Neural cell (in vitro differentiated cells): ENCODE results near the gene CBLN2. TPM values are rescaled to one million over a fixed set of nuclear protein-coding genes. Genes with fewer than 3 reads are reported as not detected.

Experiments
- H2AFZ ChIP-seq: fragments of 200-600, 300-800 bp; sonication (generic), shearing (Covaris generic); 2 replicates; pipeline ENCODE4 v1.6.0; 2014; ENCODE audit warnings: low read depth, mild to moderate bottlenecking, antibody characterized with exemption, low read length, moderate library complexity
- H3F3A ChIP-seq: fragments of 200-600 bp; shearing (Covaris generic); 2 replicates; pipeline ENCODE4 v1.6.1; 2016; ENCODE audit warnings: mild to moderate bottlenecking, moderate library complexity, mixed read lengths, antibody characterized with exemption, low read length; ENCODE audit not compliant: insufficient read depth, poor library complexity, severe bottlenecking
- H3K27ac ChIP-seq: fragments of 200-600, 300-800 bp; sonication (generic), shearing (Covaris generic); 2 replicates; pipeline ENCODE4 v1.5.1; 2014; ENCODE audit warnings: mild to moderate bottlenecking, low read length, moderate library complexity
- H3K27me3 ChIP-seq: fragments of 300-800, 200-600 bp; sonication (generic), shearing (Covaris generic); 2 replicates; pipeline ENCODE4 v1.6.0; 2014; ENCODE audit warnings: mild to moderate bottlenecking, low read depth, low read length, moderate library complexity; ENCODE audit not compliant: insufficient read depth
- H3K36me3 ChIP-seq: fragments of 300-800, 200-600 bp; sonication (generic), shearing (Covaris generic); 2 replicates; pipeline ENCODE4 v1.5.1; 2014; ENCODE audit warnings: mild to moderate bottlenecking, antibody characterized with exemption, low read length, moderate library complexity; ENCODE audit not compliant: insufficient read depth
- H3K4me2 ChIP-seq: fragments of 300-800, 200-600 bp; sonication (generic), shearing (Covaris generic); 2 replicates; pipeline ENCODE4 v1.6.0; 2014; ENCODE audit warnings: mild to moderate bottlenecking, low read length
- H3K4me3 ChIP-seq: fragments of 300-800, 200-600 bp; sonication (generic), shearing (Covaris generic); 2 replicates; pipeline ENCODE4 v1.5.1; 2014; ENCODE audit warnings: mild to moderate bottlenecking, low read length, moderate library complexity
- H3K79me2 ChIP-seq: fragments of 200-600 bp; shearing (Covaris generic); replicated peaks from 2 replicates; pipeline ENCODE4 v1.6.0; 2014; ENCODE audit warnings: mild to moderate bottlenecking, low read length, moderate library complexity; ENCODE audit not compliant: insufficient read depth
- H3K9ac ChIP-seq: fragments of 300-800, 200-600 bp; sonication (generic), shearing (Covaris generic); 2 replicates; pipeline ENCODE4 v1.6.1; 2016; ENCODE audit warnings: mild to moderate bottlenecking, low read length, mixed read lengths
- H3K9me2 ChIP-seq: fragments of 200-600 bp; shearing (Covaris generic); 2 replicates; pipeline ENCODE4 v1.6.1; 2016; ENCODE audit warnings: mild to moderate bottlenecking, low read length, mixed read lengths; ENCODE audit not compliant: insufficient read depth
- H3K9me3 ChIP-seq: fragments of 200-600, 300-800 bp; sonication (generic), shearing (Covaris generic); 2 replicates; pipeline ENCODE4 v1.6.1; 2016; ENCODE audit warnings: mild to moderate bottlenecking, mixed run types, low read length, moderate library complexity, mixed read lengths
- H4K20me1 ChIP-seq: fragments of 200-600 bp; shearing (Covaris generic); 2 replicates; pipeline ENCODE4 v1.6.1; 2016; ENCODE audit warnings: mild to moderate bottlenecking, mixed run types; ENCODE audit not compliant: insufficient read depth
- CTCF ChIP-seq: fragments of 450-650 bp; IDR thresholded peaks from 2 replicates; pipeline ENCODE4 v1.5.1; 2014; ENCODE audit warnings: antibody characterized with exemption, mild to moderate bottlenecking, moderate library complexity; ENCODE audit not compliant: poor library complexity, severe bottlenecking
- EP300 ChIP-seq: fragments of 450-650 bp; conservative IDR thresholded peaks from 2 replicates; pipeline ENCODE4 v1.6.1; 2014; ENCODE audit warnings: antibody characterized with exemption, mild to moderate bottlenecking, moderate library complexity; ENCODE audit not compliant: poor library complexity, severe bottlenecking
- EZH2 ChIP-seq: fragments of 200-600, 300-800 bp; shearing (Covaris generic), sonication (generic); IDR thresholded peaks from 2 replicates; pipeline ENCODE4 v1.6.1; 2014; ENCODE audit warnings: antibody characterized with exemption, low read length, borderline replicate concordance, mild to moderate bottlenecking; ENCODE audit not compliant: insufficient read depth, poor library complexity, severe bottlenecking
- MXI1 ChIP-seq: fragments of 450-650 bp; conservative IDR thresholded peaks from 2 replicates; pipeline ENCODE4 v1.6.1; 2014; ENCODE audit warnings: antibody characterized with exemption, mild to moderate bottlenecking; ENCODE audit not compliant: poor library complexity, severe bottlenecking
- POLR2AphosphoS5 ChIP-seq: IDR thresholded peaks from 2 replicates; pipeline ENCODE4 v1.6.1; 2012
- RAD21 ChIP-seq: fragments of 450-650 bp; conservative IDR thresholded peaks from 2 replicates; pipeline ENCODE4 v1.6.1; 2014; ENCODE audit warnings: antibody characterized with exemption, mild to moderate bottlenecking, moderate library complexity
- SMC3 ChIP-seq: fragments of 450-650 bp; conservative IDR thresholded peaks from 2 replicates; pipeline ENCODE4 v1.6.1; 2014; ENCODE audit warnings: antibody characterized with exemption, mild to moderate bottlenecking, moderate library complexity; ENCODE audit not compliant: poor library complexity
- TAF1 ChIP-seq: IDR thresholded peaks from 2 replicates; pipeline ENCODE4 v1.6.1; 2012; ENCODE audit warnings: low read depth
- polyA minus RNA-seq: library from RNA; depleted of rRNA, polyadenylated mRNA; stranded (reverse); fragments of >200 nt; gene quantifications from 2 replicates; pipeline ENCODE4 v1.2.3, GENCODE V29; 2014
- polyA plus RNA-seq: library from polyadenylated mRNA; depleted of rRNA; stranded (reverse); fragments of >200 nt; gene quantifications from 2 replicates; pipeline ENCODE4 v1.2.3, GENCODE V29; 2014
- TF ChIP-seq, protein P1 (sequence below): IDR thresholded peaks from 2 replicates; pipeline ENCODE4 v1.6.1; 2012; ENCODE audit warnings: borderline replicate concordance

The CBLN2 gene
- polyA plus RNA-seq, result 28.3 and 40.1 TPM in 2 replicates
- polyA minus RNA-seq, result 26.0 and 30.9 TPM in 2 replicates

DNA sequence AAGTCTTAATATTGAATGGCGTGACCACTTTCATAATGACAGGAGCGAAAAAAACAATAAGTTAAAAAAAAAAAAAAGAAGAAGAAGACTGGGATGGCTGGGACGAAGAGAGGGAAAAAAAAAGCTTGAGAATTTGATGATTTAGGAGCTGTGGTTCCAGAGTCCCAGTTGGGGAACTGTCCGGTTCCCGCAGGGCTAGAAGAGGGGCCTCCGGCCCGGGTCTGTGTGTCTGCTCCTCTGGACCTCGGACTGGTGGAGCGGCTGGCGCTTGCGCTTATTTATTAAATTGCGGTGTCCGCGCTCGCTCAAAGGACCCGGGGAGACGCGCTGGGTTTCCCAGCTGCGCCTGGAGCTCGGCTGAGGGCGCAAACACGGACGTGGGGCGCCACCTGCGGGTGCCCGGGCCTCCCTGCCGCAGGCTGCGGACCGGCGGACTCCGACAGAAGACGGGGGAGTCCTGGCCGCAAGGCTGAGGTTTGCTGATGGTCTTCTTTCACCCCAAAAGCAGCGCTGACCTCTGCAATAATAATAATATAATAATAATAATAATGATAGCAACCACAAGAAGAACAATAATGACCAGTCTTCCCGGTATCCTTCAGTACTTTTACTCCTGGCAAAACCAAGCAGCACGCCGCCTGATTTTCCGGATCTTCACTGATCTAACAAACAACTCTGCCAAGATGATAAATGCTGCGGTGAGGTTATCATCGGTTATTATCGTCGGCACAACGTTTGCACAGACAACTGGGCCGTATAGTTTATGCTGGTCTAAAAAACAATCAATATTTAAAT is at the start of gene CBLN2:
CBLN2 (minus strand) TSS at position 251 of the 795 bp plus-strand sequence. CDS start 2,182 bp downstream, outside the sequence.
- Histone ChIP-seq H3K4me3 (peak within 1 kb of the TSS; percentile 73), H3K4me2 (peak within 1 kb of the TSS; percentile 60), H3K9me2 (no peaks in the 10 kb centered on the region), H3K36me3 (no peaks in the 10 kb centered on the region), H3K9ac (peak within 1 kb of the TSS; percentile 56), H3K9me3 (no peaks in the 10 kb centered on the region), H3K27me3 (peaks cover 21% of the 10 kb centered on the region), H3F3A (no peaks in the 10 kb centered on the region), H2AFZ (no peak within 1 kb of the TSS), H4K20me1 (no peaks in the 10 kb centered on the region), H3K79me2 (no peaks in the 10 kb centered on the region), H3K27ac (no peak within 1 kb of the TSS)
- TF ChIP-seq SMC3, result peak; percentile 88
- TF ChIP-seq CTCF, result peak; percentile 79
- TF ChIP-seq RAD21, result peak; percentile 88
- TF ChIP-seq, protein P1, sequence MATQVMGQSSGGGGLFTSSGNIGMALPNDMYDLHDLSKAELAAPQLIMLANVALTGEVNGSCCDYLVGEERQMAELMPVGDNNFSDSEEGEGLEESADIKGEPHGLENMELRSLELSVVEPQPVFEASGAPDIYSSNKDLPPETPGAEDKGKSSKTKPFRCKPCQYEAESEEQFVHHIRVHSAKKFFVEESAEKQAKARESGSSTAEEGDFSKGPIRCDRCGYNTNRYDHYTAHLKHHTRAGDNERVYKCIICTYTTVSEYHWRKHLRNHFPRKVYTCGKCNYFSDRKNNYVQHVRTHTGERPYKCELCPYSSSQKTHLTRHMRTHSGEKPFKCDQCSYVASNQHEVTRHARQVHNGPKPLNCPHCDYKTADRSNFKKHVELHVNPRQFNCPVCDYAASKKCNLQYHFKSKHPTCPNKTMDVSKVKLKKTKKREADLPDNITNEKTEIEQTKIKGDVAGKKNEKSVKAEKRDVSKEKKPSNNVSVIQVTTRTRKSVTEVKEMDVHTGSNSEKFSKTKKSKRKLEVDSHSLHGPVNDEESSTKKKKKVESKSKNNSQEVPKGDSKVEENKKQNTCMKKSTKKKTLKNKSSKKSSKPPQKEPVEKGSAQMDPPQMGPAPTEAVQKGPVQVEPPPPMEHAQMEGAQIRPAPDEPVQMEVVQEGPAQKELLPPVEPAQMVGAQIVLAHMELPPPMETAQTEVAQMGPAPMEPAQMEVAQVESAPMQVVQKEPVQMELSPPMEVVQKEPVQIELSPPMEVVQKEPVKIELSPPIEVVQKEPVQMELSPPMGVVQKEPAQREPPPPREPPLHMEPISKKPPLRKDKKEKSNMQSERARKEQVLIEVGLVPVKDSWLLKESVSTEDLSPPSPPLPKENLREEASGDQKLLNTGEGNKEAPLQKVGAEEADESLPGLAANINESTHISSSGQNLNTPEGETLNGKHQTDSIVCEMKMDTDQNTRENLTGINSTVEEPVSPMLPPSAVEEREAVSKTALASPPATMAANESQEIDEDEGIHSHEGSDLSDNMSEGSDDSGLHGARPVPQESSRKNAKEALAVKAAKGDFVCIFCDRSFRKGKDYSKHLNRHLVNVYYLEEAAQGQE, result no peak
- no peak for TF ChIP-seq EZH2

DNA sequence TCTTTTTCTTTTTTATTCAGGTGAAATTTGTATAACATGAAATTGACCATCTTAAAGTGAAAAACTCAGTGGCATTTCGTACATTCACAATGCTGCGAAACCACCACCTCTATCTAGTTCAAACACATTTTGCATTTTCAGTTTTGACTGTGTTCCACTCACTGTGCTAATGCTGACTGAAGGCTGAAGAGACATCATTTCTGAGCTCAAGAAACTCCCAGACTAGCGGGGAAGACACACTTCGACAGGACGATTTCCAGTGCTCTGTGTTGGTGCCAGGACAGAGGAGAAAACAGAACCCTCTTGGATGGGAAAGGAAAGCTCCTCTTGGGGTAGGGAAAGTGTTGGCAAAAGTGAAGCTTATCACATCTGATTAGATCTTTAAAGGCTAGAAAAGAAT is 44.2 kb upstream of the CBLN2 start:
- H3K4me3 ChIP-seq, result no peak overlapping the region
- no peak overlapping the region for H2AFZ ChIP-seq
- no peaks in the 10 kb centered on the region for H3K36me3 ChIP-seq
- H3K79me2 ChIP-seq, result no peaks in the 10 kb centered on the region
- H3F3A ChIP-seq, result no peaks in the 10 kb centered on the region
- no peak for TF ChIP-seq TAF1
- no peak for TF ChIP-seq POLR2AphosphoS5
- TF ChIP-seq, protein P1, result no peak
- TF ChIP-seq SMC3, result no peak
- TF ChIP-seq CTCF, result no peak
- TF ChIP-seq EP300, result no peak
- TF ChIP-seq EZH2, result no peak
- no peak for TF ChIP-seq RAD21
- TF ChIP-seq MXI1, result no peak
- no peak overlapping the region for H3K27ac ChIP-seq
- H3K9ac ChIP-seq, result no peak overlapping the region
- H3K9me2 ChIP-seq, result no peaks in the 10 kb centered on the region
- H3K9me3 ChIP-seq, result no peaks in the 10 kb centered on the region
- no peaks in the 10 kb centered on the region for H3K27me3 ChIP-seq
- no peak overlapping the region for H3K4me2 ChIP-seq
- H4K20me1 ChIP-seq, result no peaks in the 10 kb centered on the region
